OCI-LY3 (cell line): ENCODE data around the gene ALOX15.

Experiments
- H2AFZ ChIP-seq: fragments of 200-600, 300-600 bp; shearing (Covaris generic); 2 replicates; pipeline ENCODE4 v1.6.0; 2014; ENCODE audit warnings: antibody characterized with exemption, low read depth, low read length
- H3K27ac ChIP-seq: fragments of 200-600, 300-600 bp; sonication (generic); 2 replicates; pipeline ENCODE4 v1.5.1; 2014; ENCODE audit warnings: mild to moderate bottlenecking, low read length, moderate library complexity, mixed read lengths
- H3K27me3 ChIP-seq: fragments of 200-600, 300-600 bp; sonication (generic); 2 replicates; pipeline ENCODE4 v1.6.1; 2014; ENCODE audit warnings: low read depth, low read length, mixed read lengths
- H3K36me3 ChIP-seq: fragments of 200-600, 300-600 bp; sonication (generic); replicated peaks from 2 replicates; pipeline ENCODE3; 2014; ENCODE audit warnings: low read depth, low read length, mixed read lengths
- H3K4me1 ChIP-seq: fragments of 300-600, 200-600 bp; sonication (generic); 2 replicates; pipeline ENCODE4 v1.6.1; 2014; ENCODE audit warnings: low read length, mixed read lengths
- H3K4me2 ChIP-seq: fragments of 200-600, 300-600 bp; sonication (generic); 2 replicates; pipeline ENCODE4 v1.6.1; 2014; ENCODE audit warnings: low read length, mixed read lengths
- H3K4me3 ChIP-seq: fragments of 300-600, 200-600 bp; sonication (generic); 2 replicates; pipeline ENCODE4 v1.5.1; 2014; ENCODE audit warnings: antibody characterized with exemption, mild to moderate bottlenecking, low read length, moderate library complexity
- H3K79me2 ChIP-seq: fragments of 300-600, 200-600 bp; shearing (Covaris generic); 2 replicates; pipeline ENCODE4 v1.6.1; 2014; ENCODE audit warnings: mild to moderate bottlenecking, low read length, mixed read lengths
- H3K9ac ChIP-seq: fragments of 300-600, 200-600 bp; shearing (Covaris generic); 2 replicates; pipeline ENCODE4 v1.6.0; 2014; ENCODE audit warnings: mild to moderate bottlenecking, low read length, moderate library complexity
- H3K9me3 ChIP-seq: fragments of 200-600, 300-600 bp; shearing (Covaris generic); 2 replicates; pipeline ENCODE4 v1.6.1; 2014; ENCODE audit warnings: low read length, mixed read lengths; ENCODE audit not compliant: insufficient read depth
- H4K20me1 ChIP-seq: fragments of 200-600, 300-600 bp; sonication (generic); 2 replicates; pipeline ENCODE4 v1.6.1; 2016; ENCODE audit warnings: low read length, mixed read lengths; ENCODE audit not compliant: insufficient read depth
- CTCF ChIP-seq: fragments of 200-600, 300-600 bp; sonication (generic); IDR thresholded peaks from 2 replicates; pipeline ENCODE4 v1.5.1; 2014; ENCODE audit warnings: antibody characterized with exemption, low read length, low read depth
- EZH2phosphoT487 ChIP-seq: fragments of 200-600 bp; shearing (Covaris generic); IDR thresholded peaks from 2 replicates; pipeline ENCODE4 v1.6.1; 2018; ENCODE audit warnings: antibody characterized with exemption, mixed run types, low read depth

The ALOX15 gene

DNA sequence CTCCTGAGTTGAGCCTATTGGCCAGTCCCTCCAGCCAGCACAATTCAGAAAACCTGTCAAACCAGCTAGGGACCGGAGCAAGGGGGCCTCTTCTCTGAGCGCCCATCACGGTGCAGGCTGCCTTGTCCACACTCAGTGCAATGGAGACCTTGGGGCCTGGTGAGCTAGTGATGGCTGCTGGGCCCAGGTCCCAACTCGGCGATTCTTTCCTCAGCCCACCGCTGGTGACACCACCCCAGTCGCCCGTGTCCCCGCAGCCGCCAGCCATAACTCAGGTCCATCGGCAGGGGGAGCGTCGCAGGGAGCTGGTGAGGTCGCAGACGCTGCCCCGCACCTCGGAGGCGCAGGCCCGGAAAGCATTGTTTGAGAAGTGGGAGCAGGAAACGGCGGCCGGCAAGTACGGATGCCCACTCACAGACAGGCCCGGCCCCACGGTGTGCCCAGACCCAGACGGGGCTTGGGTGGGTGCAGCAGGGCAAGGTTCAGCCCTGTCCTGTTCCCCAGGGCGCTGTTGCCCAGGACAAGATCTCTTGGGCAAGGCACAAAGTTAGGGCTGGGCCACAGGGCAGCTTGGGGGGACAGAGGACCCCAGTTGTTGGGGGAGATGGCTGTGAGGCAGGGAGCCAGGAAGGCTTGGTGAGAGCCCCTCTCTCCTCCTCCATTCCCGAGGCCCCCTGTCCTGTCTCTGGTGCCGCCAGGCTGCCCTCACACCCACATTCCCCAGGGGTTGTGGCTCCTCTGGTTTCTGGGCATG is 46.4 kb downstream of the ALOX15 start:
- H3K27ac ChIP-seq = no peak overlapping the region
- no peaks in the 10 kb centered on the region for H4K20me1 ChIP-seq
- H3K4me2 ChIP-seq = no peak overlapping the region
- no peaks in the 10 kb centered on the region for H3K36me3 ChIP-seq
- H3K4me1 ChIP-seq = no peaks in the 10 kb centered on the region
- TF ChIP-seq EZH2phosphoT487 (no peak), CTCF (no peak)
- no peak overlapping the region for H2AFZ ChIP-seq
- no peaks in the 10 kb centered on the region for H3K9me3 ChIP-seq
- H3K4me3 ChIP-seq = no peak overlapping the region
- no peaks in the 10 kb centered on the region for H3K79me2 ChIP-seq
- H3K9ac ChIP-seq = no peak overlapping the region
- H3K27me3 ChIP-seq = no peaks in the 10 kb centered on the region

DNA sequence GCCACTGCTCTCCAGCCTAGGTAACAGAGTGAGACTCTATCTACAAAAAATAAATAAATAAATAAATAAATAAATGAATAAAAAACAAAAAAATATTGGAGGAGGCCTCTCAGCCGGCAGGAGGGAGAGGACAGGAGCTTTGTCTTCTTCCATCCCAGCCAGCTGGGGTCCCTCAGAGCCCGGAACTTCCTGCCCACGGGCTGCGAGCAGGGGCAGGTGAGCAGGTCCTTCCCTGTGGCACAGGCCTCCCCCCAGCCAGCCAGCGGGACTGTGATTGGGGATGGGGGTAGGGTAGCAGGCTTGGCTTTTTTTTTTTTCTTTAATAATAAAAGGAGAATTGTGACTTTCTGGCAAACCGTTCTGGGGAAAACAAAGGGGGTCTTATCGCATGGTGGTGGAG is 47.1 kb downstream of the ALOX15 start:
- no peaks in the 10 kb centered on the region for H3K27me3 ChIP-seq
- H3K79me2 ChIP-seq = no peaks in the 10 kb centered on the region
- TF ChIP-seq CTCF (no peak), EZH2phosphoT487 (no peak)
- H3K36me3 ChIP-seq = no peaks in the 10 kb centered on the region
- H3K27ac ChIP-seq = no peak overlapping the region
- H4K20me1 ChIP-seq = no peaks in the 10 kb centered on the region
- H3K9ac ChIP-seq = no peak overlapping the region
- H3K4me1 ChIP-seq = no peaks in the 10 kb centered on the region
- no peak overlapping the region for H2AFZ ChIP-seq
- no peak overlapping the region for H3K4me2 ChIP-seq
- H3K9me3 ChIP-seq = no peaks in the 10 kb centered on the region
- no peak overlapping the region for H3K4me3 ChIP-seq

DNA sequence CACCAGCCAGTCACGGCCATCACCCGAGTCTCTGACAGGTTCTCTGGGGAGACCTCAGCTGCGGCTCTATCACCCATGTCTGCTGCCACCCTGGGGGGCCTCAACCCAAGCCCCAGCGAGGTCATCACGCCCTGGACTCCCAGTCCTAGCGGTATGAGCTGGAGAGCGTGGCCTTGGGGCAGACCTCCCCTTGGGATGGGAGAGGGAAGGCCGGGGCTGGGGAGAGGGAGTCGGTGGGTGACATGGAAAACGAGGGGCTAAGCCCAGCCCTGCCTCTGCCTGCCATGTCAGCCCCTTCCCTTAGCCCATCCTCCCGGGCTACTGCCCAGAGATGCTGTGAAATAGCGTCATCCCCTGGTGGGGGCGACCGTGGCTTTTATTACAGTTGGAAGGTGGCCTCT is 48.5 kb downstream of the ALOX15 start:
- no peaks in the 10 kb centered on the region for H3K79me2 ChIP-seq
- H3K9me3 ChIP-seq = no peaks in the 10 kb centered on the region
- no peaks in the 10 kb centered on the region for H3K4me1 ChIP-seq
- no peak overlapping the region for H3K9ac ChIP-seq
- no peaks in the 10 kb centered on the region for H3K27me3 ChIP-seq
- no peak overlapping the region for H2AFZ ChIP-seq
- TF ChIP-seq EZH2phosphoT487 (no peak), CTCF (no peak)
- H3K4me3 ChIP-seq = no peak overlapping the region
- no peaks in the 10 kb centered on the region for H4K20me1 ChIP-seq
- no peak overlapping the region for H3K4me2 ChIP-seq
- no peaks in the 10 kb centered on the region for H3K36me3 ChIP-seq
- H3K27ac ChIP-seq = no peak overlapping the region

GRCh38 chr17:4592240-4593005 is 49.1 kb downstream of the ALOX15 start:
- no peak overlapping the region for H3K27ac ChIP-seq
- H2AFZ ChIP-seq = no peak overlapping the region
- no peaks in the 10 kb centered on the region for H4K20me1 ChIP-seq
- H3K4me2 ChIP-seq = no peak overlapping the region
- H3K36me3 ChIP-seq = no peaks in the 10 kb centered on the region
- H3K79me2 ChIP-seq = no peaks in the 10 kb centered on the region
- TF ChIP-seq CTCF (no peak), EZH2phosphoT487 (no peak)
- H3K4me1 ChIP-seq = no peaks in the 10 kb centered on the region
- no peak overlapping the region for H3K4me3 ChIP-seq
- no peaks in the 10 kb centered on the region for H3K27me3 ChIP-seq
- no peaks in the 10 kb centered on the region for H3K9me3 ChIP-seq
- H3K9ac ChIP-seq = no peak overlapping the region
